SK-N-SH (cell line): ENCODE data around the gene SLC23A3. TPM values are rescaled to one million over a fixed set of nuclear protein-coding genes. Genes with fewer than 3 reads are reported as not detected.

Experiments
- CTCF ChIA-PET: fragments of 300-600, 350-600 bp; formaldehyde crosslinking; extraction: SDS; loops from one replicate; lab custom pipeline; 2021; lab: Yijun Ruan, JAX
- POLR2A ChIA-PET: fragments of 350-600 bp; sonication (Branson Sonifier 250); formaldehyde crosslinking; extraction: SDS; loops from one replicate; lab custom pipeline; 2020; ENCODE audit warnings: antibody characterized with exemption, inconsistent platforms; lab: Yijun Ruan, JAX
- DNase-seq: peaks from one replicate; pipeline ENCODE4 v3.0.0; 2012
- H2AFZ ChIP-seq: fragments of 200-600 bp; sonication (generic); 2 replicates; pipeline ENCODE4 v1.8.1; 2016; ENCODE audit warnings: antibody characterized with exemption, mild to moderate bottlenecking, low read depth
- H3F3A ChIP-seq: fragments of 200-600 bp; sonication (generic); replicated peaks from 2 replicates; pipeline ENCODE3; 2016; ENCODE audit warnings: antibody characterized with exemption, mild to moderate bottlenecking; ENCODE audit not compliant: insufficient read depth
- H3K27ac ChIP-seq, 2 experiments: fragments of 200-500 bp in 1 of 2; fragments of 200-600 bp in 1 of 2; sonication (Bioruptor generic) in 1 of 2; sonication (generic), shearing (Covaris generic) in 1 of 2; 2 replicates each; pipeline versions ENCODE4 v1.5.1 to v1.6.1; 2014 to 2016; ENCODE audit warnings: low read depth in 2 of 2, inconsistent platforms in 1 of 2, low read length in 1 of 2, mild to moderate bottlenecking in 1 of 2, mixed read lengths in 1 of 2
- H3K27me3 ChIP-seq: fragments of 200-600 bp; sonication (generic), shearing (Covaris generic); 2 replicates; pipeline ENCODE4 v1.6.1; 2016; ENCODE audit warnings: mixed run types; ENCODE audit not compliant: insufficient read depth
- H3K36me3 ChIP-seq, 2 experiments: fragments of 200-500 bp in 1 of 2; fragments of 200-600 bp in 1 of 2; sonication (Bioruptor generic) in 1 of 2; sonication (generic) in 1 of 2; replicated peaks in 1 of 2; 2 replicates each; pipeline versions ENCODE3 to v1.5.1; 2014 to 2016; ENCODE audit warnings: low read length in 1 of 2, mild to moderate bottlenecking in 1 of 2; ENCODE audit not compliant: insufficient read depth in 2 of 2, control insufficient read depth in 1 of 2
- H3K4me1 ChIP-seq, 2 experiments: fragments of 200-500 bp in 1 of 2; fragments of 200-600 bp in 1 of 2; sonication (Bioruptor generic) in 1 of 2; sonication (generic), shearing (Covaris generic) in 1 of 2; 2 replicates each; pipeline versions ENCODE4 v1.5.1 to v1.6.1; 2014 to 2016; ENCODE audit warnings: low read depth in 1 of 2, low read length in 1 of 2, mixed run types in 1 of 2; ENCODE audit not compliant: insufficient read depth in 2 of 2, control insufficient read depth in 1 of 2
- H3K4me2 ChIP-seq: fragments of 200-600 bp; sonication (generic), shearing (Covaris generic); 2 replicates; pipeline ENCODE4 v1.6.1; 2017; ENCODE audit warnings: mixed run types
- H3K4me3 ChIP-seq, 2 experiments: fragments of 200-500 bp in 1 of 2; fragments of 200-600 bp in 1 of 2; sonication (Bioruptor generic) in 1 of 2; sonication (generic), shearing (Covaris generic) in 1 of 2; 2 replicates each; pipeline versions ENCODE4 v1.5.1 to v1.8.1; 2014 to 2016; ENCODE audit warnings: low read depth in 2 of 2, inconsistent platforms in 1 of 2, low read length in 1 of 2, mild to moderate bottlenecking in 1 of 2, mixed read lengths in 1 of 2, moderate library complexity in 1 of 2
- H3K79me2 ChIP-seq: fragments of 200-600 bp; sonication (generic); 2 replicates; pipeline ENCODE4 v1.8.1; 2017; ENCODE audit warnings: mild to moderate bottlenecking; ENCODE audit not compliant: insufficient read depth
- H3K9ac ChIP-seq: fragments of 200-600 bp; sonication (generic); 2 replicates; pipeline ENCODE4 v1.6.1; 2017; ENCODE audit warnings: mixed run types
- H3K9me2 ChIP-seq: fragments of 200-600 bp; sonication (generic); 2 replicates; pipeline ENCODE4 v1.6.1; 2017; ENCODE audit warnings: mixed run types
- H3K9me3 ChIP-seq: fragments of 200-600 bp; sonication (generic); 2 replicates; pipeline ENCODE4 v1.6.1; 2017; ENCODE audit warnings: mixed run types, mild to moderate bottlenecking, moderate library complexity
- H4K20me1 ChIP-seq: fragments of 200-600 bp; sonication (generic); 2 replicates; pipeline ENCODE4 v1.6.1; 2017; ENCODE audit warnings: mild to moderate bottlenecking, mixed run types; ENCODE audit not compliant: insufficient read depth
- ELF1 ChIP-seq: IDR thresholded peaks from 2 replicates; pipeline ENCODE4 v1.4.0; 2012
- EP300 ChIP-seq, 2 experiments: IDR thresholded peaks; 2 replicates each; pipeline versions ENCODE4 v1.4.0 to v1.6.1; 2012; ENCODE audit warnings: borderline replicate concordance in 1 of 2, low read depth in 1 of 2, low read length in 1 of 2
- FOSL2 ChIP-seq: IDR thresholded peaks from 2 replicates; pipeline ENCODE4 v1.4.0; 2012; ENCODE audit warnings: low read depth, mild to moderate bottlenecking, moderate library complexity, borderline replicate concordance
- FOXJ3 ChIP-seq: sonication (generic); formaldehyde crosslinking; IDR thresholded peaks from 2 replicates; pipeline ENCODE4 v1.5.1; 2020; ENCODE audit warnings: mild to moderate bottlenecking, missing genetic modification reagents
- FOXM1 ChIP-seq: IDR thresholded peaks from 2 replicates; pipeline ENCODE4 v1.4.0; 2012; ENCODE audit warnings: low read depth, mild to moderate bottlenecking
- JUND ChIP-seq: IDR thresholded peaks from 2 replicates; pipeline ENCODE4 v1.4.0; 2012
- MXI1 ChIP-seq: IDR thresholded peaks from 2 replicates; pipeline ENCODE4 v1.6.1; 2012; ENCODE audit warnings: mild to moderate bottlenecking, low read depth, low read length, improper control_type of control experiment
- NFIC ChIP-seq: IDR thresholded peaks from 2 replicates; pipeline ENCODE4 v1.4.0; 2012; ENCODE audit warnings: borderline replicate concordance
- NRF1 ChIP-seq: IDR thresholded peaks from 2 replicates; pipeline ENCODE4 v1.6.1; 2012; ENCODE audit warnings: low read depth, mild to moderate bottlenecking, low read length
- POLR2AphosphoS5 ChIP-seq: IDR thresholded peaks from 2 replicates; pipeline ENCODE4 v1.6.1; 2012; ENCODE audit warnings: low read depth, low read length
- RFX5 ChIP-seq: IDR thresholded peaks from 2 replicates; pipeline ENCODE4 v1.6.1; 2012; ENCODE audit warnings: mild to moderate bottlenecking, improper control_type of control experiment, low read length
- RXRA ChIP-seq: IDR thresholded peaks from 2 replicates; pipeline ENCODE4 v1.4.0; 2012; ENCODE audit warnings: low read depth, mild to moderate bottlenecking, borderline replicate concordance
- SIN3A ChIP-seq: IDR thresholded peaks from 2 replicates; pipeline ENCODE4 v1.6.1; 2012; ENCODE audit warnings: low read depth, mild to moderate bottlenecking, low read length, moderate library complexity, borderline replicate concordance
- YY1 ChIP-seq: IDR thresholded peaks from 2 replicates; pipeline ENCODE4 v1.4.0; 2012; ENCODE audit warnings: low read depth, mild to moderate bottlenecking
- WGBS: methylation state at CpG from one replicate; pipeline ENCODE4 v1.1.6; 2017; ENCODE audit warnings: low lambda C conversion rate; 5-methylcytosine and 5-hydroxymethylcytosine counted together
- polyA plus RNA-seq, 3 experiments: library from polyadenylated mRNA; depleted of rRNA; stranded (reverse); fragments of >200 nt; gene quantifications; 2 replicates each; pipeline ENCODE4 v1.2.3, GENCODE V29; 2012
- TF ChIP-seq, protein P1 (sequence below): IDR thresholded peaks from 2 replicates; pipeline ENCODE4 v1.4.0; 2012; ENCODE audit warnings: low read depth
- TF ChIP-seq, protein P2 (sequence below): IDR thresholded peaks from 2 replicates; pipeline ENCODE4 v1.6.1; 2012; ENCODE audit warnings: mild to moderate bottlenecking, low read depth, low read length, moderate library complexity
- TF ChIP-seq, protein P3 (sequence below): fragments of 150-350 bp; IDR thresholded peaks from 2 replicates; pipeline ENCODE4 v1.6.1; 2016; ENCODE audit warnings: mild to moderate bottlenecking, low read depth, low read length
- TF ChIP-seq, protein P4 (sequence below): IDR thresholded peaks from 2 replicates; pipeline ENCODE4 v1.4.0; 2012; ENCODE audit warnings: low read depth, borderline replicate concordance

Gene SLC23A3
- polyA plus RNA-seq, 1 of the 3 experiments (the other 2 are of a cell fraction) = 2.1 TPM

DNA sequence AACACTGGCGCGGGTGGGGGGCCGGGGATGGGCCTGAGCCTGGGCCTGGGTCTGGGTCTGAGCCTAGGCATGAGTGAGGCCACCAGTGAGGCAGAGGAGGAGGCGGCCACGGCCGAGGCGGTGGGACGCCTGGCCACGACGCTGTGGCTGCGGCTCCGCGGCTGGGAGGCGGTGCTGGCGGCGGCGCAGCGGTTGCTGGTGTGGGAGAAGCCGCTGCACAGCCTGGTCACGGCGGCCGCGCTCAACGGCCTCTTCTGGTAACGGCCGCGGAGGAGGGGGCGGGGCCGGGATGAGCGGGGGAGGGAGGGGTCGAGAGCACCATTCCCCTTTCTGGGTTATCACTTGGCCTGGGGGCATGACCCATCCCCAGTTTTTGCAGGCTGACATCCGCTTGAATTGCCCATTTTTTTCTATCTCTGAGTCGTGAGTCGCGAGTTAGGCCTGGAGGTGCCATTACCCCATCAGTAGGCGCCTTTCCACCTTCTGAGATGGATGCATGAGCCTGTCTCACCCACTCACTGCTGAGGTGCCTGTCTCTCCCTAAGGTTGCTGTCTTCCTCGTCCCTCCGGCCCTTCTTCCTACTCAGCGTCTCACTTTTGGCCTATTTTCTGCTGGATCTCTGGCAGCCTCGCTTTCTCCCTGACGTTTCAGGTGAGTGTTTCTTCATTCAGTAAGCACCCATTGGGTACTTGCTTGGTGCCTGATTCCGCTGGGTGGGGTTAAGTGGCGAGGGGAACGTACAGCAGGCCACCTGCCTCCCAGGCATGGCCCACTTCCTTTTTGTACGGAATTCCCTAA, 8.7 kb upstream of the SLC23A3 start:
- no peak for TF ChIP-seq ELF1
- peak; percentile 15; the same call in 1 of the 2 replicates for TF ChIP-seq SIN3A
- peak; percentile 38; the same call in 1 of the 2 replicates for TF ChIP-seq MXI1
- TF ChIP-seq, all 33 proteins: peak for 2
- Histone ChIP-seq H3K9me3 (no peaks in the 10 kb centered on the region), H3K4me3 (peak overlapping the region; percentile 80 to 89), H3K79me2 (peaks cover 38% of the 10 kb centered on the region), H3K9me2 (no peaks in the 10 kb centered on the region), H4K20me1 (peaks cover 10% of the 10 kb centered on the region), H3K36me3 (peaks cover 43 to 54% of the 10 kb centered on the region in 2 experiments), H3F3A (peaks cover 4% of the 10 kb centered on the region), H3K9ac (peak overlapping the region; percentile 77), H3K27ac (peak overlapping the region; percentile 95 to 97; a peak in 3 of 4 replicates), H3K27me3 (no peaks in the 10 kb centered on the region), H2AFZ (peak overlapping the region; percentile 56; the same call in 1 of the 2 replicates), H3K4me1 (peaks cover 0 to 17% of the 10 kb centered on the region in 2 experiments; a peak in 2 of 4 replicates), H3K4me2 (peak overlapping the region; percentile 96)
- 4% methylated on average over 36 of the region's 45 CpGs for WGBS
- DNase-seq = peak; percentile 81
- CTCF ChIA-PET = interaction anchor here (0.6 to 3.8 kb wide), 4 partner anchors 8 to 181 kb away, joined by 3 to 12 read pairs (median 6); partner anchors contain the start of gene SLC23A3
- POLR2A ChIA-PET = no interaction called here

DNA sequence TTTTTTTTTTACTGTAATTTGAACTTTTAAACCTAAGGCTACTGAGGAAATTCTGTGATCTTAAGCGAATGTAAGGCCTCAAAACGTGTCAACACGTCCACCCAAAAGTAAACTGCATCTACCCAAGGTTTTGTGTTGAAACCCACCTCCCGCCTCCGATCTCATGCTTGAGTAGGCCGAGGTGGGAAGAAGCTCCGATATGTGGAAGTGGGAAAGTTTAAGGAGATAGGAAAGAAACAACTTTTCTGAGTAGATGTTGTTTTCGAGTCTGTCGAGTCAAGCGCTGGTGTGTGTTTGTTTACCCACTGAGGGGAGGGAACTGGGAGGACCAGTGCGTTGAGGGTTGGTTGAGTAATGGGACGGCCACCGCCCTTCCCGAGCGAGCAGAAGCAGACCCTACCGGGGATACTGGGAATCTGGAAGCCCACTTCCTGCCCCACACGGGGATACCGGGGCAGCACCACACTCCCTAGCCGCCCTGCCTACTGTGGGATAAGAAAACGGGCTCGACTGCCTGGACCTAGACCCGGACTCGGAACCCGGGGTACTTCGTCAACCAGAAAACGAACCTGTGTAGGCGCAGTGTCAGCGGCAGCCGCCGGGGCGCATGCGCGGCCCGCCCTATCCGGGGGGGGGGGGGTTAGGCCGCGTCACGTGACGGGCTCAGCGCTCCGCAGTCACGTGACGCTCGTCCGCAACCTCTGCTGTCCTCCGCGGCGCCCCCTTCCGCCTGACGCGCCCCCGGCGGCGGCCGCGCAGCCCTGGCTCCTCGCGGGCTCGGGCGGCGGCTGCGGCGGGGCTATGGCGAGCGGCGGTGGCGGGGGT, 7.9 kb upstream of the SLC23A3 start, which contains the start of gene RETREG2:
Gene RETREG2 (plus strand): TSS at position 724 of the 825 bp plus-strand sequence. CDS start 78 bp downstream, at position 802.
- peak within 1 kb of the TSS; percentile 96 for H3K4me2 ChIP-seq
- DNase-seq = peak; percentile 99
- no peaks in the 10 kb centered on the region for H3K9me2 ChIP-seq
- ChIA-PET CTCF (interaction anchor here (0.6 to 8.7 kb wide), 9 partner anchors 7 to 280 kb away, joined by 3 to 104 read pairs (median 9); partner anchors contain the start of genes NHEJ1, SLC23A3 and ZFAND2B), POLR2A (interaction anchor here (1.1 to 2.2 kb wide), 3 partner anchors 52 to 307 kb away, joined by 3 to 8 read pairs (median 6); partner anchors contain the start of genes ANKZF1, ATG9A and DNAJB2)
- peaks cover 10% of the 10 kb centered on the region for H4K20me1 ChIP-seq
- H3K27ac ChIP-seq = peak within 1 kb of the TSS; percentile 95 to 97
- no peaks in the 10 kb centered on the region for H3K27me3 ChIP-seq
- peaks cover 38% of the 10 kb centered on the region for H3K79me2 ChIP-seq
- H3K4me1 ChIP-seq = peaks cover 0 to 17% of the 10 kb centered on the region in 2 experiments; a peak in 2 of 4 replicates
- H3F3A ChIP-seq = peaks cover 4% of the 10 kb centered on the region
- peak within 1 kb of the TSS; percentile 80 to 89 for H3K4me3 ChIP-seq
- H3K9ac ChIP-seq = peak within 1 kb of the TSS; percentile 77
- peak within 1 kb of the TSS; percentile 91 for H2AFZ ChIP-seq
- H3K36me3 ChIP-seq = peaks cover 38 to 54% of the 10 kb centered on the region in 2 experiments
- under 1% methylated on average over 20 of the region's 67 CpGs for WGBS
- H3K9me3 ChIP-seq = no peaks in the 10 kb centered on the region
- TF ChIP-seq NFIC (no peak), FOXM1 (no peak), EP300 (IDR thresholded peaks at IDR 0.05; ENCODE audit: borderline replicate concordance in 1 of 2, low read depth in 1 of 2, low read length in 1 of 2) (0 out of 4 replicates have a peak, but pooled peaks have one; percentile 12 to 21), FOSL2 (0 out of 2 replicates have a peak, but pooled peaks have one; percentile 4), FOXJ3 (CRISPR knock-in tag) (no peak), SIN3A (peak; percentile 37; the same call in 1 of the 2 replicates), YY1 (no peak), NRF1 (peak; percentile 85), POLR2AphosphoS5 (peak; percentile 89), ELF1 (peak; percentile 39; the same call in 1 of the 2 replicates), RFX5 (no peak), RXRA (no peak), JUND (no peak)
- TF ChIP-seq, protein P1, sequence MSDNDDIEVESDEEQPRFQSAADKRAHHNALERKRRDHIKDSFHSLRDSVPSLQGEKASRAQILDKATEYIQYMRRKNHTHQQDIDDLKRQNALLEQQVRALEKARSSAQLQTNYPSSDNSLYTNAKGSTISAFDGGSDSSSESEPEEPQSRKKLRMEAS = 0 out of 2 replicates have a peak, but pooled peaks have one; percentile 16
- TF ChIP-seq, protein P2, sequence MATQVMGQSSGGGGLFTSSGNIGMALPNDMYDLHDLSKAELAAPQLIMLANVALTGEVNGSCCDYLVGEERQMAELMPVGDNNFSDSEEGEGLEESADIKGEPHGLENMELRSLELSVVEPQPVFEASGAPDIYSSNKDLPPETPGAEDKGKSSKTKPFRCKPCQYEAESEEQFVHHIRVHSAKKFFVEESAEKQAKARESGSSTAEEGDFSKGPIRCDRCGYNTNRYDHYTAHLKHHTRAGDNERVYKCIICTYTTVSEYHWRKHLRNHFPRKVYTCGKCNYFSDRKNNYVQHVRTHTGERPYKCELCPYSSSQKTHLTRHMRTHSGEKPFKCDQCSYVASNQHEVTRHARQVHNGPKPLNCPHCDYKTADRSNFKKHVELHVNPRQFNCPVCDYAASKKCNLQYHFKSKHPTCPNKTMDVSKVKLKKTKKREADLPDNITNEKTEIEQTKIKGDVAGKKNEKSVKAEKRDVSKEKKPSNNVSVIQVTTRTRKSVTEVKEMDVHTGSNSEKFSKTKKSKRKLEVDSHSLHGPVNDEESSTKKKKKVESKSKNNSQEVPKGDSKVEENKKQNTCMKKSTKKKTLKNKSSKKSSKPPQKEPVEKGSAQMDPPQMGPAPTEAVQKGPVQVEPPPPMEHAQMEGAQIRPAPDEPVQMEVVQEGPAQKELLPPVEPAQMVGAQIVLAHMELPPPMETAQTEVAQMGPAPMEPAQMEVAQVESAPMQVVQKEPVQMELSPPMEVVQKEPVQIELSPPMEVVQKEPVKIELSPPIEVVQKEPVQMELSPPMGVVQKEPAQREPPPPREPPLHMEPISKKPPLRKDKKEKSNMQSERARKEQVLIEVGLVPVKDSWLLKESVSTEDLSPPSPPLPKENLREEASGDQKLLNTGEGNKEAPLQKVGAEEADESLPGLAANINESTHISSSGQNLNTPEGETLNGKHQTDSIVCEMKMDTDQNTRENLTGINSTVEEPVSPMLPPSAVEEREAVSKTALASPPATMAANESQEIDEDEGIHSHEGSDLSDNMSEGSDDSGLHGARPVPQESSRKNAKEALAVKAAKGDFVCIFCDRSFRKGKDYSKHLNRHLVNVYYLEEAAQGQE = no peak
- TF ChIP-seq, protein P3, sequence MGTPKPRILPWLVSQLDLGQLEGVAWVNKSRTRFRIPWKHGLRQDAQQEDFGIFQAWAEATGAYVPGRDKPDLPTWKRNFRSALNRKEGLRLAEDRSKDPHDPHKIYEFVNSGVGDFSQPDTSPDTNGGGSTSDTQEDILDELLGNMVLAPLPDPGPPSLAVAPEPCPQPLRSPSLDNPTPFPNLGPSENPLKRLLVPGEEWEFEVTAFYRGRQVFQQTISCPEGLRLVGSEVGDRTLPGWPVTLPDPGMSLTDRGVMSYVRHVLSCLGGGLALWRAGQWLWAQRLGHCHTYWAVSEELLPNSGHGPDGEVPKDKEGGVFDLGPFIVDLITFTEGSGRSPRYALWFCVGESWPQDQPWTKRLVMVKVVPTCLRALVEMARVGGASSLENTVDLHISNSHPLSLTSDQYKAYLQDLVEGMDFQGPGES = no peak
- TF ChIP-seq, protein P4, sequence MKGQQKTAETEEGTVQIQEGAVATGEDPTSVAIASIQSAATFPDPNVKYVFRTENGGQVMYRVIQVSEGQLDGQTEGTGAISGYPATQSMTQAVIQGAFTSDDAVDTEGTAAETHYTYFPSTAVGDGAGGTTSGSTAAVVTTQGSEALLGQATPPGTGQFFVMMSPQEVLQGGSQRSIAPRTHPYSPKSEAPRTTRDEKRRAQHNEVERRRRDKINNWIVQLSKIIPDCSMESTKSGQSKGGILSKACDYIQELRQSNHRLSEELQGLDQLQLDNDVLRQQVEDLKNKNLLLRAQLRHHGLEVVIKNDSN = peak; percentile 98
